GM10248 (cell line): Measurements from ENCODE around the gene HTR3D.

Source experiments
- CTCF ChIA-PET: fragments of 300-600 bp; sonication (Branson Sonifier 250); formaldehyde crosslinking; extraction: SDS; loops from one replicate; lab custom pipeline; 2021; ENCODE audit warnings: antibody characterized with exemption; lab: Yijun Ruan, JAX
- POLR2A ChIA-PET: fragments of 350-650 bp; sonication (Branson Sonifier 250); formaldehyde crosslinking; extraction: SDS; loops from one replicate; lab custom pipeline; 2020; ENCODE audit warnings: antibody characterized with exemption; lab: Yijun Ruan, JAX
- DNase-seq: peaks from one replicate; pipeline ENCODE4 v3.0.0; 2012; ENCODE audit errors: extremely low spot score
- CTCF ChIP-seq: IDR thresholded peaks from 2 replicates; pipeline ENCODE4 v1.5.1; 2012; ENCODE audit warnings: mild to moderate bottlenecking, low read depth; ENCODE audit errors: extremely low read depth, missing control alignments, control extremely low read depth

Gene HTR3D

GRCh38 chr3:184045995-184046394 lies 14.5 kb downstream of the HTR3D start:
- CTCF ChIA-PET: no interaction called here
- POLR2A ChIA-PET: no interaction called here
- no peak for DNase-seq
- no peak for TF ChIP-seq CTCF

GRCh38 chr3:184050217-184050847 lies 18.8 kb downstream of the HTR3D start:
- DNase-seq: no peak
- ChIA-PET POLR2A (no interaction called here), CTCF (no interaction called here)

GRCh38 chr3:184052767-184053166 lies 21.2 kb downstream of the HTR3D start, which contains the start of gene HTR3C:
HTR3C (plus strand) TSS chr3:184053047; CDS start chr3:184053081, 34 bp downstream.
- TF ChIP-seq CTCF: no peak
- ChIA-PET POLR2A (no interaction called here), CTCF (no interaction called here)
- DNase-seq: no peak

More at GRCh38 chr3:184050217-184050847, 18.8 kb downstream of the HTR3D start:
- TF ChIP-seq CTCF: no peak

- ChIA-PET CTCF (interaction anchor here (1.0 to 1.8 kb wide), 2 partner anchors 9 to 36 kb away, joined by 3 to 6 read pairs; no protein-coding TSS in a partner anchor), POLR2A (no interaction called here)
- TF ChIP-seq CTCF: no peak
- no peak for DNase-seq
Measured at GRCh38 chr3:184058029-184058428, 26.5 kb downstream of the HTR3D start.

GRCh38 chr3:184059424-184059823 lies 27.9 kb downstream of the HTR3D start:
- TF ChIP-seq CTCF: no peak
- POLR2A ChIA-PET: no interaction called here
- CTCF ChIA-PET: interaction anchor here (1.8 kb wide), 1 partner anchor 8 kb away, joined by 6 read pairs; no protein-coding TSS in a partner anchor
- DNase-seq: no peak

- no peak for TF ChIP-seq CTCF
- POLR2A ChIA-PET: no interaction called here
- DNase-seq: no peak
- CTCF ChIA-PET: interaction anchor here (1.0 kb wide), 1 partner anchor 19 kb away, joined by 3 read pairs; no protein-coding TSS in a partner anchor
Measured at GRCh38 chr3:184062637-184063036, 31.1 kb downstream of the HTR3D start.

- ChIA-PET POLR2A (no interaction called here), CTCF (interaction anchor here (0.6 to 2.6 kb wide), 2 partner anchors 8 to 352 kb away, joined by 4 to 6 read pairs; no protein-coding TSS in a partner anchor)
- TF ChIP-seq CTCF: no peak
- no peak for DNase-seq
Measured at GRCh38 chr3:184066211-184066610, 34.7 kb downstream of the HTR3D start.
